ENCODE data around the gene TOMM7. TPM values are rescaled to one million over a fixed set of nuclear protein-coding genes. Genes with fewer than 3 reads are reported as not detected.

The TOMM7 gene
- total and polyA plus RNA-seq, 10 of the 15 experiments (the other 5 are each of a cell fraction or from before 2014, with no cell fraction given) = 151 to 1,497 (median 322) TPM

- in situ Hi-C loops (cut with MboI) (no loop called here), intact Hi-C loops (cut with micrococcal nuclease; ENCODE audit: unreplicated experiment) (loop anchor here (1.0 kb wide), 2 partner anchors 13 to 14 kb away; no protein-coding TSS in a partner anchor)
- Histone ChIP-seq H3K4me1 (ENCODE audit: control insufficient read depth, insufficient read depth, low read length) (peaks cover 7% of the 10 kb centered on the region), H3K4me2 (ENCODE audit: control insufficient read depth, insufficient read depth) (peak overlapping the region; percentile 72), H3K27ac (ENCODE audit: control insufficient read depth, insufficient read depth) (peak overlapping the region; percentile 62), H3K79me2 (ENCODE audit: control insufficient read depth, insufficient read depth, low read length) (no peaks in the 10 kb centered on the region), H3K9me3 (replicated peaks; ENCODE audit: control insufficient read depth, insufficient read depth, low read length) (no peaks in the 10 kb centered on the region), H2AFZ (ENCODE audit: control insufficient read depth, low read depth, low read length) (peak overlapping the region; percentile 73), H3K9ac (ENCODE audit: control insufficient read depth, insufficient read depth, low read length) (no peak overlapping the region), H3K27me3 (replicated peaks in 1 of 2; ENCODE audit: control insufficient read depth in 2 of 2, insufficient read depth in 2 of 2, low read length in 1 of 2) (no peaks in the 10 kb centered on the region), H3K36me3 (ENCODE audit: control insufficient read depth in 2 of 2, insufficient read depth in 2 of 2, low read length in 1 of 2) (peaks cover 0 to 4% of the 10 kb centered on the region in 2 experiments; a peak in 1 of 4 replicates), H4K20me1 (ENCODE audit: control insufficient read depth, insufficient read depth) (no peaks in the 10 kb centered on the region), H3K4me3 (no peak overlapping the region)
- FAIRE-seq (no peak), ATAC-seq (peak; percentile 2), DNase-seq (ENCODE audit: low read depth, low spot score) (no peak)
- no peak for TF ChIP-seq YBX1 (IDR thresholded peaks at IDR 0.05)
- TF ChIP-seq IRF5 (IDR thresholded peaks at IDR 0.05; ENCODE audit: borderline replicate concordance) = no peak
- no peak for TF ChIP-seq BRCA1 (IDR thresholded peaks at IDR 0.05; ENCODE audit: low read depth, low read length)
- TF ChIP-seq SMAD1 (IDR thresholded peaks at IDR 0.05; ENCODE audit: low read depth, partially characterized antibody) = no peak
- TF ChIP-seq HCFC1 (IDR thresholded peaks at IDR 0.05; ENCODE audit: low read length) = no peak
- no peak for TF ChIP-seq SMC3 (IDR thresholded peaks at IDR 0.05; ENCODE audit: borderline replicate concordance, low read length)
- no peak for TF ChIP-seq SKIL (IDR thresholded peaks at IDR 0.05; ENCODE audit: low read depth, poor library complexity, severe bottlenecking)
- no peak for TF ChIP-seq PAX5 (IDR thresholded peaks at IDR 0.05; ENCODE audit: borderline replicate concordance, low read depth, low read length)
- TF ChIP-seq EED (IDR thresholded peaks at IDR 0.05; ENCODE audit: low read depth) = no peak
- TF ChIP-seq MYC (IDR thresholded peaks at IDR 0.05; ENCODE audit: insufficient read depth, insufficient read length, insufficient replicate concordance, low read length, severe bottlenecking) = no peak
- TF ChIP-seq GATAD2B (conservative IDR thresholded peaks at IDR 0.05; ENCODE audit: low read depth) = no peak
- no peak; the same call in 1 of the 2 replicates for TF ChIP-seq NBN (IDR thresholded peaks at IDR 0.05)
- TF ChIP-seq FOXK2 (IDR thresholded peaks at IDR 0.05) = no peak
- TF ChIP-seq ZNF217 (IDR thresholded peaks at IDR 0.05) = no peak
- TF ChIP-seq SP1 (IDR thresholded peaks at IDR 0.05; ENCODE audit: low read depth, low read length) = no peak
- TF ChIP-seq, protein P1, sequence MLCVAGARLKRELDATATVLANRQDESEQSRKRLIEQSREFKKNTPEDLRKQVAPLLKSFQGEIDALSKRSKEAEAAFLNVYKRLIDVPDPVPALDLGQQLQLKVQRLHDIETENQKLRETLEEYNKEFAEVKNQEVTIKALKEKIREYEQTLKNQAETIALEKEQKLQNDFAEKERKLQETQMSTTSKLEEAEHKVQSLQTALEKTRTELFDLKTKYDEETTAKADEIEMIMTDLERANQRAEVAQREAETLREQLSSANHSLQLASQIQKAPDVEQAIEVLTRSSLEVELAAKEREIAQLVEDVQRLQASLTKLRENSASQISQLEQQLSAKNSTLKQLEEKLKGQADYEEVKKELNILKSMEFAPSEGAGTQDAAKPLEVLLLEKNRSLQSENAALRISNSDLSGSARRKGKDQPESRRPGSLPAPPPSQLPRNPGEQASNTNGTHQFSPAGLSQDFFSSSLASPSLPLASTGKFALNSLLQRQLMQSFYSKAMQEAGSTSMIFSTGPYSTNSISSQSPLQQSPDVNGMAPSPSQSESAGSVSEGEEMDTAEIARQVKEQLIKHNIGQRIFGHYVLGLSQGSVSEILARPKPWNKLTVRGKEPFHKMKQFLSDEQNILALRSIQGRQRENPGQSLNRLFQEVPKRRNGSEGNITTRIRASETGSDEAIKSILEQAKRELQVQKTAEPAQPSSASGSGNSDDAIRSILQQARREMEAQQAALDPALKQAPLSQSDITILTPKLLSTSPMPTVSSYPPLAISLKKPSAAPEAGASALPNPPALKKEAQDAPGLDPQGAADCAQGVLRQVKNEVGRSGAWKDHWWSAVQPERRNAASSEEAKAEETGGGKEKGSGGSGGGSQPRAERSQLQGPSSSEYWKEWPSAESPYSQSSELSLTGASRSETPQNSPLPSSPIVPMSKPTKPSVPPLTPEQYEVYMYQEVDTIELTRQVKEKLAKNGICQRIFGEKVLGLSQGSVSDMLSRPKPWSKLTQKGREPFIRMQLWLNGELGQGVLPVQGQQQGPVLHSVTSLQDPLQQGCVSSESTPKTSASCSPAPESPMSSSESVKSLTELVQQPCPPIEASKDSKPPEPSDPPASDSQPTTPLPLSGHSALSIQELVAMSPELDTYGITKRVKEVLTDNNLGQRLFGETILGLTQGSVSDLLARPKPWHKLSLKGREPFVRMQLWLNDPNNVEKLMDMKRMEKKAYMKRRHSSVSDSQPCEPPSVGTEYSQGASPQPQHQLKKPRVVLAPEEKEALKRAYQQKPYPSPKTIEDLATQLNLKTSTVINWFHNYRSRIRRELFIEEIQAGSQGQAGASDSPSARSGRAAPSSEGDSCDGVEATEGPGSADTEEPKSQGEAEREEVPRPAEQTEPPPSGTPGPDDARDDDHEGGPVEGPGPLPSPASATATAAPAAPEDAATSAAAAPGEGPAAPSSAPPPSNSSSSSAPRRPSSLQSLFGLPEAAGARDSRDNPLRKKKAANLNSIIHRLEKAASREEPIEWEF (IDR thresholded peaks at IDR 0.05; ENCODE audit: insufficient replicate concordance, low read depth, low read length) = no peak
- ChIA-PET POLR2A (interaction anchor here (0.8 to 5.9 kb wide), 7 partner anchors 10 to 184 kb away, joined by 3 to 61 read pairs (median 15); no protein-coding TSS in a partner anchor), CTCF (interaction anchor here (0.8 to 7.1 kb wide), 8 partner anchors 11 to 187 kb away, joined by 4 to 45 read pairs (median 4); no protein-coding TSS in a partner anchor), RAD21 (ENCODE audit: unreplicated experiment) (interaction anchor here (1.0 to 7.7 kb wide), 9 partner anchors 10 to 235 kb away, joined by 3 to 46 read pairs (median 5); no protein-coding TSS in a partner anchor), SMC1A (ENCODE audit: uncharacterized antibody, unreplicated experiment) (interaction anchor here (0.6 to 4.9 kb wide), 11 partner anchors 12 to 608 kb away, joined by 3 to 78 read pairs (median 4); no protein-coding TSS in a partner anchor)
- TSS peak; percentile 68 for BruUV-seq (replicated peaks)
Measured at GRCh38 chr7:22871661-22872060, 49.0 kb upstream of the TOMM7 start.
